Measurements from ENCODE around the gene SYMPK.

The SYMPK gene

DNA sequence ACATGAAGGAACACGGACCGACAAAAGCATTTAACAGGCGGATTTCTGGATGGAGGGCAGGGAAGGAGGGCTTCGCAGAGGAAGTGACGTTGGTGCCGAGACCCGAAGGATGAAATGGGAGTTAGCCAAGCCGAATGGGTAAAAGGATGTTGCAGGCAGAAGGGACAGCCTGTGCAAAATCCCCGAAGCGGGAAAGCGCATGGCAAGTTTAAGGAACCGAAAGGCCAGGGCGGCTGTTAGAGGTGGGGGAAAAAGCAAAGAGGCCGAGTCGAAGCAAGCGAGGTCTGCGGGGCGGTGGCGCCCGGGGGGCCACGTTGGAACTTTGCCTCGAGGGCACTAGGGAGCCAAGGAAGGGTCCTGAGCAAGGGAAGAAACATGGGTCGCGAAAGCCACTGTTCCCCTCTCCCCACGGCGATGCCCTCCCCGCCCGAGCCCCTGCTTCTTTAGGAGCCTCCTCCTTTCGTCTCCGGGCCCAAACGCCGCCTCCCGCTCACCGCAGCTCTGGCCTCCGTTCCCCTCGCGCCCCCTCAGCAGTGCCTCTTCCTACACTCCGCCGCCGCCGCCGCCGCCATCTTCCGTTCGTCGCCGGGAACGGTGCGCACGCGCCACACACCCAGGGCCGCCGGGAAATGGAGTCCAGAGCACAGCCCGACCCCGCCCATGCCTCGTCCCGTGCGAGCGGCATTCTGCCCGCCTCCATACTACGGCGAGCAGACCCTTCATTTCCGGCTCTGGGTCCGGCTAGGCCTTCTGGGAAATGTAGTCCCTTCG lies at the start of gene SYMPK (continued):
- TF ChIP-seq ZNF391 (tag by site-specific recombination; IDR thresholded peaks at IDR 0.05; ENCODE audit: borderline replicate concordance, low read depth) (no peak), ZNF776 (tag by site-specific recombination; IDR thresholded peaks at IDR 0.05; ENCODE audit: borderline replicate concordance) (no peak), ZNF335 (tag by site-specific recombination; conservative IDR thresholded peaks at IDR 0.05) (peak; percentile 100), ZNF639 (tag by site-specific recombination; IDR thresholded peaks at IDR 0.05) (no peak), ZNF18 (tag by site-specific recombination; IDR thresholded peaks at IDR 0.05) (no peak), ZNF530 (tag by site-specific recombination; IDR thresholded peaks at IDR 0.05; ENCODE audit: low read depth) (no peak), ZNF114 (tag by site-specific recombination; IDR thresholded peaks at IDR 0.05) (no peak), KLF7 (tag by site-specific recombination; IDR thresholded peaks at IDR 0.05; ENCODE audit: borderline replicate concordance) (peak; percentile 75; the same call in 1 of the 2 replicates), ATF2 (tag by site-specific recombination; IDR thresholded peaks at IDR 0.05; ENCODE audit: low read depth) (no peak), ZNF623 (tag by site-specific recombination; IDR thresholded peaks at IDR 0.05) (0 out of 2 replicates have a peak, but pooled peaks have one; percentile 26), IKZF3 (tag by site-specific recombination; IDR thresholded peaks at IDR 0.05) (0 out of 2 replicates have a peak, but pooled peaks have one; percentile 61), ZNF221 (tag by site-specific recombination; IDR thresholded peaks at IDR 0.05; ENCODE audit: borderline replicate concordance) (no peak), ZNF677 (tag by site-specific recombination; IDR thresholded peaks at IDR 0.05) (no peak), ZNF501 (tag by site-specific recombination; IDR thresholded peaks at IDR 0.05) (0 out of 2 replicates have a peak, but pooled peaks have one; percentile 68), ZNF280C (tag by site-specific recombination; IDR thresholded peaks at IDR 0.05) (no peak), ZFHX2 (tag by site-specific recombination; conservative IDR thresholded peaks at IDR 0.05) (peak; percentile 88), REPIN1 (tag by site-specific recombination; IDR thresholded peaks at IDR 0.05; ENCODE audit: low read depth) (peak; percentile 80; the same call in 1 of the 2 replicates), ZNF548 (tag by site-specific recombination; IDR thresholded peaks at IDR 0.05) (no peak), YY2 (tag by site-specific recombination; IDR thresholded peaks at IDR 0.05) (peak; percentile 97), SP7 (tag by site-specific recombination; IDR thresholded peaks at IDR 0.05) (peak; percentile 57; the same call in 1 of the 2 replicates), ZNF571 (tag by site-specific recombination; IDR thresholded peaks at IDR 0.05) (no peak), ZBTB21 (tag by site-specific recombination; IDR thresholded peaks at IDR 0.05) (peak; percentile 70; the same call in 1 of the 2 replicates)
- TF ChIP-seq, protein P1, sequence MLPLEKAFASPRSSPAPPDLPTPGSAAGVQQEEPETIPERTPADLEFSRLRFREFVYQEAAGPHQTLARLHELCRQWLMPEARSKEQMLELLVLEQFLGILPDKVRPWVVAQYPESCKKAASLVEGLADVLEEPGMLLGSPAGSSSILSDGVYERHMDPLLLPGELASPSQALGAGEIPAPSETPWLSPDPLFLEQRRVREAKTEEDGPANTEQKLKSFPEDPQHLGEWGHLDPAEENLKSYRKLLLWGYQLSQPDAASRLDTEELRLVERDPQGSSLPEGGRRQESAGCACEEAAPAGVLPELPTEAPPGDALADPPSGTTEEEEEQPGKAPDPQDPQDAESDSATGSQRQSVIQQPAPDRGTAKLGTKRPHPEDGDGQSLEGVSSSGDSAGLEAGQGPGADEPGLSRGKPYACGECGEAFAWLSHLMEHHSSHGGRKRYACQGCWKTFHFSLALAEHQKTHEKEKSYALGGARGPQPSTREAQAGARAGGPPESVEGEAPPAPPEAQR (tag by site-specific recombination; IDR thresholded peaks at IDR 0.05): peak; percentile 57; the same call in 1 of the 2 replicates
- TF ChIP-seq, protein P2, sequence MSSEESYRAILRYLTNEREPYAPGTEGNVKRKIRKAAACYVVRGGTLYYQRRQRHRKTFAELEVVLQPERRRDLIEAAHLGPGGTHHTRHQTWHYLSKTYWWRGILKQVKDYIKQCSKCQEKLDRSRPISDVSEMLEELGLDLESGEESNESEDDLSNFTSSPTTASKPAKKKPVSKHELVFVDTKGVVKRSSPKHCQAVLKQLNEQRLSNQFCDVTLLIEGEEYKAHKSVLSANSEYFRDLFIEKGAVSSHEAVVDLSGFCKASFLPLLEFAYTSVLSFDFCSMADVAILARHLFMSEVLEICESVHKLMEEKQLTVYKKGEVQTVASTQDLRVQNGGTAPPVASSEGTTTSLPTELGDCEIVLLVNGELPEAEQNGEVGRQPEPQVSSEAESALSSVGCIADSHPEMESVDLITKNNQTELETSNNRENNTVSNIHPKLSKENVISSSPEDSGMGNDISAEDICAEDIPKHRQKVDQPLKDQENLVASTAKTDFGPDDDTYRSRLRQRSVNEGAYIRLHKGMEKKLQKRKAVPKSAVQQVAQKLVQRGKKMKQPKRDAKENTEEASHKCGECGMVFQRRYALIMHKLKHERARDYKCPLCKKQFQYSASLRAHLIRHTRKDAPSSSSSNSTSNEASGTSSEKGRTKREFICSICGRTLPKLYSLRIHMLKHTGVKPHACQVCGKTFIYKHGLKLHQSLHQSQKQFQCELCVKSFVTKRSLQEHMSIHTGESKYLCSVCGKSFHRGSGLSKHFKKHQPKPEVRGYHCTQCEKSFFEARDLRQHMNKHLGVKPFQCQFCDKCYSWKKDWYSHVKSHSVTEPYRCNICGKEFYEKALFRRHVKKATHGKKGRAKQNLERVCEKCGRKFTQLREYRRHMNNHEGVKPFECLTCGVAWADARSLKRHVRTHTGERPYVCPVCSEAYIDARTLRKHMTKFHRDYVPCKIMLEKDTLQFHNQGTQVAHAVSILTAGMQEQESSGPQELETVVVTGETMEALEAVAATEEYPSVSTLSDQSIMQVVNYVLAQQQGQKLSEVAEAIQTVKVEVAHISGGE (tag by site-specific recombination; conservative IDR thresholded peaks at IDR 0.05; ENCODE audit: low read depth): peak; percentile 91
- TF ChIP-seq, protein P3, sequence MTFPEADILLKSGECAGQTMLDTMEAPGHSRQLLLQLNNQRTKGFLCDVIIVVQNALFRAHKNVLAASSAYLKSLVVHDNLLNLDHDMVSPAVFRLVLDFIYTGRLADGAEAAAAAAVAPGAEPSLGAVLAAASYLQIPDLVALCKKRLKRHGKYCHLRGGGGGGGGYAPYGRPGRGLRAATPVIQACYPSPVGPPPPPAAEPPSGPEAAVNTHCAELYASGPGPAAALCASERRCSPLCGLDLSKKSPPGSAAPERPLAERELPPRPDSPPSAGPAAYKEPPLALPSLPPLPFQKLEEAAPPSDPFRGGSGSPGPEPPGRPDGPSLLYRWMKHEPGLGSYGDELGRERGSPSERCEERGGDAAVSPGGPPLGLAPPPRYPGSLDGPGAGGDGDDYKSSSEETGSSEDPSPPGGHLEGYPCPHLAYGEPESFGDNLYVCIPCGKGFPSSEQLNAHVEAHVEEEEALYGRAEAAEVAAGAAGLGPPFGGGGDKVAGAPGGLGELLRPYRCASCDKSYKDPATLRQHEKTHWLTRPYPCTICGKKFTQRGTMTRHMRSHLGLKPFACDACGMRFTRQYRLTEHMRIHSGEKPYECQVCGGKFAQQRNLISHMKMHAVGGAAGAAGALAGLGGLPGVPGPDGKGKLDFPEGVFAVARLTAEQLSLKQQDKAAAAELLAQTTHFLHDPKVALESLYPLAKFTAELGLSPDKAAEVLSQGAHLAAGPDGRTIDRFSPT (tag by site-specific recombination; IDR thresholded peaks at IDR 0.05): no peak

Data from HEK293 (cell line).